Renal cortex interstitium (tissue), 15 donors: Measurements from ENCODE around the gene EDEM3. TPM values are rescaled to one million over a fixed set of nuclear protein-coding genes. Genes with fewer than 3 reads are reported as not detected.
"Not testable (repeated sequence)": the region's sequence is repeated elsewhere in the genome, so short reads cannot be mapped to it uniquely, and the experiment has no call there.

Experiments used
- DNase-seq, 11 donors: peaks; one replicate each; pipeline ENCODE4 v3.0.0-alpha.2; 2013; ENCODE audit warnings: low read depth in 9 of 11, low spot score in 4 of 11; ENCODE audit errors: extremely low read depth in 1 of 11
- long read RNA-seq, 16 experiments: transcript quantifications; one replicate each; lab custom pipeline, GENCODE V29; 2026
- polyA plus RNA-seq, 3 donors: library from polyadenylated mRNA; unstranded; fragments of 120-200 nt; gene quantifications; one replicate each; pipeline ENCODE4 v1.2.1, GENCODE V29; 2013; ENCODE audit not compliant: insufficient read length in 3 of 3

EDEM3 gene, protein sequence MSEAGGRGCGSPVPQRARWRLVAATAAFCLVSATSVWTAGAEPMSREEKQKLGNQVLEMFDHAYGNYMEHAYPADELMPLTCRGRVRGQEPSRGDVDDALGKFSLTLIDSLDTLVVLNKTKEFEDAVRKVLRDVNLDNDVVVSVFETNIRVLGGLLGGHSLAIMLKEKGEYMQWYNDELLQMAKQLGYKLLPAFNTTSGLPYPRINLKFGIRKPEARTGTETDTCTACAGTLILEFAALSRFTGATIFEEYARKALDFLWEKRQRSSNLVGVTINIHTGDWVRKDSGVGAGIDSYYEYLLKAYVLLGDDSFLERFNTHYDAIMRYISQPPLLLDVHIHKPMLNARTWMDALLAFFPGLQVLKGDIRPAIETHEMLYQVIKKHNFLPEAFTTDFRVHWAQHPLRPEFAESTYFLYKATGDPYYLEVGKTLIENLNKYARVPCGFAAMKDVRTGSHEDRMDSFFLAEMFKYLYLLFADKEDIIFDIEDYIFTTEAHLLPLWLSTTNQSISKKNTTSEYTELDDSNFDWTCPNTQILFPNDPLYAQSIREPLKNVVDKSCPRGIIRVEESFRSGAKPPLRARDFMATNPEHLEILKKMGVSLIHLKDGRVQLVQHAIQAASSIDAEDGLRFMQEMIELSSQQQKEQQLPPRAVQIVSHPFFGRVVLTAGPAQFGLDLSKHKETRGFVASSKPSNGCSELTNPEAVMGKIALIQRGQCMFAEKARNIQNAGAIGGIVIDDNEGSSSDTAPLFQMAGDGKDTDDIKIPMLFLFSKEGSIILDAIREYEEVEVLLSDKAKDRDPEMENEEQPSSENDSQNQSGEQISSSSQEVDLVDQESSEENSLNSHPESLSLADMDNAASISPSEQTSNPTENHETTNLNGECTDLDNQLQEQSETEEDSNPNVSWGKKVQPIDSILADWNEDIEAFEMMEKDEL
- 10 to 100 TPM; 30.2 to 32.7 (median 32.5) TPM for polyA plus RNA-seq
- long read RNA-seq, donor 1, full-length matches to known transcripts: 1 of 1 reads
- long read RNA-seq, donor 1, partial matches to known transcripts: 0 of 1 reads
- long read RNA-seq, donor 1, other reads (novel, unspliced or antisense): 0 of 1 reads
- long read RNA-seq, donor 2: 0 reads
- long read RNA-seq, donor 3, full-length matches to known transcripts: 2 of 2 reads
- long read RNA-seq, donor 3, partial matches to known transcripts: 0 of 2 reads
- long read RNA-seq, donor 3, other reads (novel, unspliced or antisense): 0 of 2 reads
- long read RNA-seq, donor 4, full-length matches to known transcripts: 4 of 4 reads
- long read RNA-seq, donor 4, partial matches to known transcripts: 0 of 4 reads
- long read RNA-seq, donor 4, other reads (novel, unspliced or antisense): 0 of 4 reads
- long read RNA-seq, donor 5: 0 reads
- long read RNA-seq, donor 6, full-length matches to known transcripts: 5 of 5 reads
- long read RNA-seq, donor 6, partial matches to known transcripts: 0 of 5 reads
- long read RNA-seq, donor 6, other reads (novel, unspliced or antisense): 0 of 5 reads
- long read RNA-seq, donor 7, full-length matches to known transcripts: 2 of 2 reads
- long read RNA-seq, donor 7, partial matches to known transcripts: 0 of 2 reads
- long read RNA-seq, donor 7, other reads (novel, unspliced or antisense): 0 of 2 reads
- long read RNA-seq, donor 8, full-length matches to known transcripts: 3 of 3 reads
- long read RNA-seq, donor 8, partial matches to known transcripts: 0 of 3 reads
- long read RNA-seq, donor 8, other reads (novel, unspliced or antisense): 0 of 3 reads
- long read RNA-seq, donor 9, full-length matches to known transcripts: 3 of 3 reads
- long read RNA-seq, donor 9, partial matches to known transcripts: 0 of 3 reads
- long read RNA-seq, donor 9, other reads (novel, unspliced or antisense): 0 of 3 reads
- long read RNA-seq, donor 10, full-length matches to known transcripts: 2 of 2 reads
- long read RNA-seq, donor 10, partial matches to known transcripts: 0 of 2 reads
- long read RNA-seq, donor 10, other reads (novel, unspliced or antisense): 0 of 2 reads
- long read RNA-seq, donor 11, full-length matches to known transcripts: 5 of 5 reads
- long read RNA-seq, donor 11, partial matches to known transcripts: 0 of 5 reads
- long read RNA-seq, donor 11, other reads (novel, unspliced or antisense): 0 of 5 reads
- long read RNA-seq, donor 12: 0 reads
- long read RNA-seq, donor 13, full-length matches to known transcripts: 7 of 7 reads
- long read RNA-seq, donor 13, partial matches to known transcripts: 0 of 7 reads
- long read RNA-seq, donor 13, other reads (novel, unspliced or antisense): 0 of 7 reads
- long read RNA-seq, donor 14, full-length matches to known transcripts: 2 of 2 reads
- long read RNA-seq, donor 14, partial matches to known transcripts: 0 of 2 reads
- long read RNA-seq, donor 14, other reads (novel, unspliced or antisense): 0 of 2 reads
- long read RNA-seq, donor 15, full-length matches to known transcripts: 1 of 1 reads
- long read RNA-seq, donor 15, partial matches to known transcripts: 0 of 1 reads
- long read RNA-seq, donor 15, other reads (novel, unspliced or antisense): 0 of 1 reads
- long read RNA-seq, donor 16, full-length matches to known transcripts: 7 of 7 reads
- long read RNA-seq, donor 16, partial matches to known transcripts: 0 of 7 reads
- long read RNA-seq, donor 16, other reads (novel, unspliced or antisense): 0 of 7 reads

DNA sequence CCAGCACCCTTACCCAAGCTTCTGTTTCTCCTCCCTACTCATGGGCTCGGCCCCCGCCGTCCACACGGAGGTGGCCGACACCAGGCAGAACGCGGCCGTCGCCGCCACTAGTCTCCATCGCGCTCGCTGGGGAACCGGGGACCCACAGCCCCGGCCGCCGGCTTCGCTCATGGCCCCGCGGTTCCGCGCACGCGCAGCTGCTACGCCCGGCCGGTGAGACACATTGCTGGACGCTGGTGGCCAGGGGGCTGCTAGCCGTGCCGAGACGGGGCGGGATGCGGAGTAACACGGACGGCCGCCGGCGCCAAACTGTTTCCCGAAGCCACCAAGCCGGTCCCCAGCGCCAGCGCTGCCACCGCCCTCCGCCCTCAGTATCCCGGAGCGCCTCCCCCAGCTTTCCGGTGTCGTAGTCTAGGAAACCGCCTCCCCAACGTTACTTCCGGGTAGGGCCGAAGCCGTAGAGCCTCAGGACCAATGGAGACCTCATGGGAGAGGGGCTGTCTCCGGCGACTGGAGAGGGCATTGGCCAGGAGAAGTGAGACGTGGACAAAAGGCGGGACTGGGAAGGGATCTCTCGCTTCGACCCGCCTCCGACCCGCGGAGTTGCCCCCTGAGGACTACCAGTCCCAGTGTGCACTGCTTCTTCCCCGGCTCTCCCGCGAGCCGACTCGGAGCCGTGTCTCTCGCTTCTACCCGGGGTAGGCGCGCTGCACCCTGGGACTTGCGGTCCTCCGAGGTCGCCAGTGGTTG is at the start of gene EDEM3:
Gene EDEM3, minus strand, starts transcription at position 383 of the 750 bp plus-strand sequence. Its CDS starts 212 bp downstream, at position 171.
- peak; percentile 92 to 99 (median 97) for DNase-seq

DNA sequence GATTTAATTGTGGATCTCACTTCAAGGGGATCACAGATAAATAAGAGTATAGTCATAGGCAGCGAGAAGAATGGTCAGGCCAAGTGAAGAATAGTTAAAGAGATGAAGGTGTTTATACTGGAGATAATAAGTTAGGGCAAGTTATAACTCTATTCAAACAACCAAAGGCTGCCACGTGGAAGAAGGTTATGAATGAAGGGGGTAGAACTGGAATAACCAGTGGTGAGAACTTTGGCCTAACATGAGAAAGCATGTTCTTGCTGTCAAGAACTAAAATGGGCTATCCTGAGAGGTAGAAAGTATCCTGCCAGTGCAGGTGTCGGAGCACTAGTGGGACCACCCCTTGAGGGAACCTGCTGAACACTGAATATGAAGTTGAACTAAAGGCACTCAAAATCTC is 49.6 kb upstream of the EDEM3 start:
- no peak for DNase-seq

DNA sequence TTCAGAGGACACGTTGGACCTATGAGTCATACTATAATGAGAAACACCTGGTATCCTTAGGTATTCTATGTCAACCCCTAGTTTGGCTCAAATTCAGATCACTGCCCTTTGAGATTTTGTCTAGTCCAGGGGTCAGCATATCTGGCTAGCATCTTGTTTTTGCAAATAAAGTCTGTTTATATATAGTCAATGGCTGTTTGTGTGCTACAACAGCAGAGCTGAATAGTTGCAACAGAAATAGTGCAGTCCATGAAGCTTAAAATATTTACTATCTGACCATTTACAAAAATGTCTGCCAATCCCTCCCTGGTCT is 48.5 kb upstream of the EDEM3 start:
- no peak for DNase-seq

DNA sequence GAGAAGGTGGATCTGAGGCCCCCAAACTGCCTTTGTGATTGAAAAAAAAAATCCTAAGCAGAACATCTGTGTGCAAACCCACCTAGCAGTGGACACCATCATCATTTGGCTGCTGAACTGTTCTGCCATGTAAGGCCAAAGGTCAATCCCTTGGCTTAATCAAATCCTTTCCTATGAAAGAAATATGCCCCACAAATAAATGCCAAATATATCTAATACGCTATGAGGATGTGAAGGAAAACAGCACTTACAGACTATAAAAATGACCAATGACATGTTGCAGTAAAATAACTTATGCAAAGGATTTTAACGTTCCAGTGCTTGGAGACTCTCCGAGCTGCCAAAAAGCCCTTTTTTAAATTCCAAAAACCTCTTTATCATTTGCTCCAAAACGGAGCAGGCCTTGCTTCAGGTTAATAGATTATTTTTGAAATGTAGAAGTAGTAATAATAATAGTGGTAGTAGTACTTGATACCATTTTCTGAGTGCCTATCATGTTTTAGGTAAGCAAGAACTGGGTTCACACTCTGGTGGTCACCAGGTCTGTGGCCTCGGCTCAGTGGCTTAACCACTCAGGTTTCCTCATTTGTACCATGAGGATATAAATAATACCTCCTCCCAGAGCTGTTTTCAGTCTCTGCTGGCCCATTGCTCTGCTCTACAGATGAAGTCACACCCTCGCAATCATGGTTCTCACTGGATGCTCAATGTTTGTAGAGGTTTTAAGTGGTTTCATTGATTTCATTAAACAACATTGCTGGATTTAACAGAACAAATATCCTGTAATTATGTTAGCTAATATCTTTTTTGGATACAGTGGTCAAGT is 47.9 kb upstream of the EDEM3 start:
- DNase-seq: no peak

DNA sequence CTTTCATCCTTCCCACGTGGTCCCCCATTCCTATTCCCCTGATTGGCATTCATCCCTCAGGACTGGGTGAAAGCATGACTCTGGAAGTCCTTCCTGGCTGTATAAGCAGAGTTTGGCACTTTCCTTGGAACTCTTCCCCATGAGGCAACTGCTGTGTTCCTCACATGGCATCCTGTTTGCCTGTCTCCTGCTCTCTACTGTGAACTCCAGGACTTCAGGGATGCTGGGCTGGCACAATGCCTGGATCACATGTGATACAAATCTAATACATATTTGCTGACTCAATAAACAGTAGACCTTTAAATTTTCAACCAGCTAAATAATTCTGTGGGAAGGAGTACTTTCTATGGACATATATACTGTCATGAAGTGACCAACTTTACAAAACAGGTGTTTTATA is 46.8 kb upstream of the EDEM3 start:
- DNase-seq: no peak

DNA sequence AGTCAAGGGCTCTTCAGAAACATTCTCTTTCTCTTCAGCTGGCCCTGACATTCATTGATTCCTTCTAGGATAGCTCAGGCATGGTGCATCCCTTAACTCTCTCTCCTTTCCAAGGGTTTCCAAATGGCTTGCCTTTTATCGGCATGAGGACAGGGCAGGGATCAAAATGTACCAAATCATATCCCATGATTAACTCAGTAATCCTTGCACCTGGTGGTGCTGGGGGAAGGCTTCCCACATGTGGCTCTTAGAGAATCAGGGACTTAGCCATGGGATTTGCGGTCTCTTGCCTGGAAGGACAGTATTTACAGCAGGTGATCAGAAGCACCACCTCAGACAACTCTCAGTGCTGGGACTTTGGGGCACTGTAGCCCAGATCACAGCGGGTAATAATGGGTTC is 46.2 kb upstream of the EDEM3 start:
- no peak for DNase-seq

DNA sequence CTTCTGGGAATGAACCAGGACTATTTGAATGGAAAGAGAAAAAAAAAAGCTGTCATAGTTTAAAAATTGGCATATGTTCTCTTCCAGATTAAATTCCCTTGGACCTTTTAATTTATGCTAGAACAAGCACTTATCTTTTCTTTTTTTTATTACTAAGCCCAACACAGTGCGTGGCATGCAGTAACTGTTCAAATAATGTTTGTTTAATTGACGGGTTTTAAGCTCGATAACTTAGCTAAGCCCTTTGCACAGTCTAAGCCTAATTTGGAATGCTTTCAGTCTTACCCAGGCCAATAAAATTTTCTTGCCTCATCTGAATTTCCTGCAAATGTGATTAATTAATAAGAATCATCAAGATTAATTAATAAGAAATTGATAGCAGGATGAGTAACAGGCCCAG is 39.3 kb upstream of the EDEM3 start:
- no peak for DNase-seq

- no peak for DNase-seq
Measured at GRCh38 chr1:184792450-184792969, 37.9 kb upstream of the EDEM3 start.

DNA sequence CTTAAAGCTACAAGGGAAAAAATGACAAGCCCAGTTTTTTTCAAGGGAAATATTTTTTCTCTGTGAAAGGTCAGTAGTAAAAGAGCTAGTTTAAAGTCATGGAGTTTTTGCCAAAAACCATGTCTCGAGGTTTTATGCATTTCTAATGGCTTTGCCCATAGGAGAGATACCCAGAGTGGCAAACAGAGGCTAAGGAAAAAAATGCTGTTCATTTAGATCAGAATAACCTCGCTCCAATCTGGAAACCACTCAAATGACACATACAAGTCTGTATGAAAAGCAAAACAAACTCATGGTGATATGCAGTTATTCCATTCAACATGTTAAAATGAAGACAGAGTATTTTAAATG is 36.9 kb upstream of the EDEM3 start:
- DNase-seq: no peak

DNA sequence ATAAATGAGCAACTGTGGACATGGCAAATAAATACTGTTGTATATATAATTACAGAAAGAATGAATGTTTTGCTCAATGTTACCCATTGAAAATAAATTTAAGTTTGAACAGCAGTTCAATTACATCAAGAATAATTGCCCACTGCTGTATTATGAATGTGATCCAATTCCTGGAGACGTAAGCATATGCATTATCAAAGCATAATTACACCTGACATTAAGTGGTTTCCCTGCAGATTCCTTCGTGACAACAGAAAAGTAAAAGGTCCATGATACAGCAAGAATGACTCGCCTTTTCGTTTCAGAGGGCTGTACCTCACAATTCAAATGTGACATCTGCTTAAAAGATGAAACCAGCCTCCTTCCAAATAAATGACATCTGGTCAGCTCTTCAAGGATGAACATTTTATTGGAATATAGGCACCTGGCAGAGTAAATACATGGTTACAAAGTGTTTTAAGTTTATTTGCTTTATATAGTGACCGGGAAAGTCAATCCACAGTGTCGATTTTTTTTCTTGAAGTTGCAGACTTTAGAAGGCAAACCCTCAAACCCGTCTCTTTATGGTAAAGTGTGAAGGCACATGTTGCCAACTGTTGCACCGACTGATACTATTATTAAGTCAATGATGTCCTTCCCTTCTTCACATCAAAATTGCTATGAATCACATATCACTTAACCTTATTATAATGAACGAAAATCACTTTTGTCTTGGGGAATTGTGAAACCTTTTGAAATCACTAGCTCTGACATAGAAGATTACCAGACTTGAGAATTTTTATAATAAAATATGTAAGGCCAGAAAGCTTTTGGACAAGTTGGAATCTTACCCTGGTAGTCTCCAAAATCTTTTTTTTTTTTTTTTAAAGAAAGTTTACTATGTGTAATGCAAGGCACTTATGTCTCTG is 36.2 kb upstream of the EDEM3 start:
- no peak for DNase-seq

GRCh38 chr1:184789884-184790283 is 35.2 kb upstream of the EDEM3 start:
- no peak for DNase-seq

GRCh38 chr1:184788970-184789369 is 34.3 kb upstream of the EDEM3 start:
- no peak for DNase-seq

DNA sequence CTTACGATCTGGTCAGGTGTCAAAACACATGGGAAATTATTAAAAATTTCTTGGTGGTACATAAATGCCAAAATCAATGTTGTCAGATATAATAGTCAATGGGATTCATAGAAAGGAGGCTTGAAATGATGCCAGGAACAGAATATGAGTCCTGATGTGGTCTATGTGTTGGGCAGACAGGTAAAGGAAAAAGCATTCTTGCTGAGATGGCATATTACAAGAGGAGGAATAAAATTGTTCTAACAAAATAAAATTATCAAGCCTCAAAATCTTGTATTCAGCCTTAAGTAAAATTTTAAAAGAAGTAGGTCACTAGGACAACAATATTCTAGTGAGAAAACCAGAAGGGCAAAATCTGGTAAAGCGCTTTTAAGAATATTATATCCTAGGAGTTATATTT is 30.9 kb upstream of the EDEM3 start:
- DNase-seq: no peak

DNA sequence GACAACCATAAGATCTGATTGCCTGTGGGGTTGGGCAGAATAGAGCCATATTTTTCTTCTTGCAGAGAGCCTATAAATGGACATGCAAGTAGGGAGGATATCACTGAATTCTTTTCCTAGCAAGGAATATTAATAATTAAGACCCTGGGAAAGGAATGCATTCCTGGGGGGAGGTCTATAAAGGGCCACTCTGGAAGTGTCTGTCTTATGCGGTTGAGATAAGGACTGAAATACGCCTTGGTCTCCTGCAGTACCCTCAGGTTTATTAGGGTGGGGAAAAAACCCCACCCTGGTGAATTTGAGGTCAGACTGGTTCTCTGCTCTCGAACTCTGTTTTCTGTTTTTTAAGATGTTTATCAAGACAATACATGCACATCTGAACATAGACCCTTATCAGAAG is 29.1 kb upstream of the EDEM3 start:
- not testable (repeated sequence) for DNase-seq
